HEK293 (cell line): Measurements from ENCODE around the gene CRK.
"Not testable (repeated sequence)": the region's sequence is repeated elsewhere in the genome, so short reads cannot be mapped to it uniquely, and the experiment has no call there.

Experiments used
- CTCF ChIA-PET: fragments of 350-600 bp; formaldehyde crosslinking; extraction: SDS; loops from one replicate; lab custom pipeline; 2021; ENCODE audit warnings: antibody characterized with exemption; lab: Yijun Ruan, JAX
- POLR2A ChIA-PET: fragments of 300-600 bp; formaldehyde crosslinking; extraction: SDS; loops from one replicate; lab custom pipeline; 2020; ENCODE audit warnings: antibody characterized with exemption, inconsistent platforms; lab: Yijun Ruan, JAX
- H3K27ac ChIP-seq: fragments of 200-500 bp; sonication (Bioruptor generic); 2 replicates; pipeline ENCODE4 v1.5.1; 2014; ENCODE audit warnings: low read depth, low read length, control low read depth, inconsistent platforms; ENCODE audit errors: extremely low read depth
- H3K36me3 ChIP-seq, 2 experiments: fragments of 200-500 bp in 1 of 2; sonication (Bioruptor generic) in 1 of 2; 1 replicate in 1 of 2; 2 replicates in 1 of 2; pipeline ENCODE4 v1.5.1; 2014 to 2017; ENCODE audit warnings: inconsistent platforms in 2 of 2, low read length in 2 of 2; ENCODE audit not compliant: control insufficient read depth in 2 of 2, insufficient read depth in 1 of 2
- H3K4me1 ChIP-seq: fragments of 200-500 bp; sonication (Bioruptor generic); 2 replicates; pipeline ENCODE4 v1.5.1; 2014; ENCODE audit warnings: mild to moderate bottlenecking, low read length, inconsistent platforms; ENCODE audit not compliant: control insufficient read depth, insufficient read depth
- H3K4me3 ChIP-seq: 2 replicates; pipeline ENCODE4 v1.5.1; 2011; ENCODE audit warnings: low read depth, mild to moderate bottlenecking, control low read depth, low read length, moderate library complexity
- H3K9me3 ChIP-seq: fragments of 200-500 bp; sonication (Bioruptor generic); 2 replicates; pipeline ENCODE4 v1.5.1; 2014; ENCODE audit warnings: low read depth, low read length, inconsistent platforms; ENCODE audit not compliant: control insufficient read depth, insufficient read depth
- GLI4 ChIP-seq: fragments of 450-650 bp; formaldehyde crosslinking; IDR thresholded peaks from 2 replicates; pipeline ENCODE4 v1.5.1; 2016; ENCODE audit warnings: missing biosample characterization, missing genetic modification characterization
- KLF9 ChIP-seq: fragments of 450-650 bp; formaldehyde crosslinking; IDR thresholded peaks from 2 replicates; pipeline ENCODE4 v1.5.1; 2016; ENCODE audit warnings: missing biosample characterization, missing genetic modification characterization, low read depth
- SP2 ChIP-seq: fragments of 450-650 bp; formaldehyde crosslinking; IDR thresholded peaks from 2 replicates; pipeline ENCODE4 v1.5.1; 2016; ENCODE audit warnings: missing biosample characterization, missing genetic modification characterization
- ZBTB1 ChIP-seq: fragments of 450-650 bp; formaldehyde crosslinking; IDR thresholded peaks from 2 replicates; pipeline ENCODE4 v1.5.1; 2016; ENCODE audit warnings: missing biosample characterization, missing genetic modification characterization
- ZBTB6 ChIP-seq: fragments of 450-650 bp; formaldehyde crosslinking; IDR thresholded peaks from 2 replicates; pipeline ENCODE4 v1.5.1; 2017; ENCODE audit warnings: missing biosample characterization, missing genetic modification characterization
- ZNF121 ChIP-seq: fragments of 450-650 bp; formaldehyde crosslinking; IDR thresholded peaks from 2 replicates; pipeline ENCODE4 v1.5.1; 2016; ENCODE audit warnings: missing biosample characterization, missing genetic modification characterization
- ZNF18 ChIP-seq: fragments of 450-650 bp; formaldehyde crosslinking; IDR thresholded peaks from 2 replicates; pipeline ENCODE4 v1.5.1; 2016; ENCODE audit warnings: missing biosample characterization, missing genetic modification characterization
- ZNF394 ChIP-seq: fragments of 450-650 bp; formaldehyde crosslinking; IDR thresholded peaks from 2 replicates; pipeline ENCODE4 v1.5.1; 2016; ENCODE audit warnings: missing biosample characterization, missing genetic modification characterization, mild to moderate bottlenecking, moderate library complexity, borderline replicate concordance
- ZNF48 ChIP-seq: fragments of 450-650 bp; formaldehyde crosslinking; IDR thresholded peaks from 2 replicates; pipeline ENCODE4 v1.5.1; 2016; ENCODE audit warnings: missing biosample characterization, missing genetic modification characterization
- ZNF560 ChIP-seq: fragments of 450-650 bp; formaldehyde crosslinking; IDR thresholded peaks from 2 replicates; pipeline ENCODE4 v1.5.1; 2017; ENCODE audit warnings: missing biosample characterization, missing genetic modification characterization, borderline replicate concordance
- ZNF585B ChIP-seq: fragments of 450-650 bp; formaldehyde crosslinking; IDR thresholded peaks from 2 replicates; pipeline ENCODE4 v1.5.1; 2016; ENCODE audit warnings: missing biosample characterization, missing genetic modification characterization
- ZNF610 ChIP-seq: fragments of 450-650 bp; formaldehyde crosslinking; IDR thresholded peaks from 2 replicates; pipeline ENCODE4 v1.5.1; 2016; ENCODE audit warnings: missing biosample characterization, missing genetic modification characterization, borderline replicate concordance
- TF ChIP-seq, protein P1 (sequence below): fragments of 450-650 bp; formaldehyde crosslinking; IDR thresholded peaks from 2 replicates; pipeline ENCODE4 v1.5.1; 2017; ENCODE audit warnings: missing biosample characterization, missing genetic modification characterization
- TF ChIP-seq, protein P2 (sequence below): fragments of 450-650 bp; formaldehyde crosslinking; IDR thresholded peaks from 2 replicates; pipeline ENCODE4 v1.5.1; 2017; ENCODE audit warnings: missing biosample characterization, missing genetic modification characterization

The CRK gene

GRCh38 chr17:1379208-1379929 is 76.7 kb downstream of the CRK start:
- peaks cover 22 to 23% of the 10 kb centered on the region in 2 experiments; a peak in 2 of 3 replicates for H3K36me3 ChIP-seq
- POLR2A ChIA-PET = interaction anchor here (0.7 to 2.9 kb wide), 4 partner anchors 12 to 21 kb away, joined by 3 to 12 read pairs (median 6); partner anchors contain the start of gene YWHAE
- no peaks in the 10 kb centered on the region for H3K9me3 ChIP-seq
- CTCF ChIA-PET = interaction anchor here (0.8 to 3.1 kb wide), 4 partner anchors 12 to 154 kb away, joined by 3 to 42 read pairs (median 4); no protein-coding TSS in a partner anchor
- no peak overlapping the region for H3K4me3 ChIP-seq
- peak overlapping the region; percentile 1 for H3K27ac ChIP-seq
- H3K4me1 ChIP-seq = peaks cover 73% of the 10 kb centered on the region
- TF ChIP-seq ZNF394 = peak; percentile 55; the same call in 1 of the 2 replicates
- TF ChIP-seq, protein P1, sequence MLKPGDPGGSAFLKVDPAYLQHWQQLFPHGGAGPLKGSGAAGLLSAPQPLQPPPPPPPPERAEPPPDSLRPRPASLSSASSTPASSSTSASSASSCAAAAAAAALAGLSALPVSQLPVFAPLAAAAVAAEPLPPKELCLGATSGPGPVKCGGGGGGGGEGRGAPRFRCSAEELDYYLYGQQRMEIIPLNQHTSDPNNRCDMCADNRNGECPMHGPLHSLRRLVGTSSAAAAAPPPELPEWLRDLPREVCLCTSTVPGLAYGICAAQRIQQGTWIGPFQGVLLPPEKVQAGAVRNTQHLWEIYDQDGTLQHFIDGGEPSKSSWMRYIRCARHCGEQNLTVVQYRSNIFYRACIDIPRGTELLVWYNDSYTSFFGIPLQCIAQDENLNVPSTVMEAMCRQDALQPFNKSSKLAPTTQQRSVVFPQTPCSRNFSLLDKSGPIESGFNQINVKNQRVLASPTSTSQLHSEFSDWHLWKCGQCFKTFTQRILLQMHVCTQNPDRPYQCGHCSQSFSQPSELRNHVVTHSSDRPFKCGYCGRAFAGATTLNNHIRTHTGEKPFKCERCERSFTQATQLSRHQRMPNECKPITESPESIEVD (tag by site-specific recombination) = peak; percentile 34
- no peak for TF ChIP-seq ZNF48 (tag by site-specific recombination)
- TF ChIP-seq, all 188 proteins: peak for 2

GRCh38 chr17:1378476-1378860 is 77.6 kb downstream of the CRK start:
- H3K4me3 ChIP-seq, H3K27ac ChIP-seq, H3K9me3 ChIP-seq: not testable (repeated sequence)
- POLR2A ChIA-PET = interaction anchor here (2.9 kb wide), 1 partner anchor 13 kb away, joined by 12 read pairs; no protein-coding TSS in a partner anchor
- Histone ChIP-seq H3K36me3 (peaks cover 18 to 28% of the 10 kb centered on the region in 2 experiments; a peak in 2 of 3 replicates), H3K4me1 (peaks cover 77% of the 10 kb centered on the region)
- CTCF ChIA-PET = interaction anchor here (0.6 to 3.1 kb wide), 3 partner anchors 13 to 46 kb away, joined by 3 to 42 read pairs (median 4); no protein-coding TSS in a partner anchor

DNA sequence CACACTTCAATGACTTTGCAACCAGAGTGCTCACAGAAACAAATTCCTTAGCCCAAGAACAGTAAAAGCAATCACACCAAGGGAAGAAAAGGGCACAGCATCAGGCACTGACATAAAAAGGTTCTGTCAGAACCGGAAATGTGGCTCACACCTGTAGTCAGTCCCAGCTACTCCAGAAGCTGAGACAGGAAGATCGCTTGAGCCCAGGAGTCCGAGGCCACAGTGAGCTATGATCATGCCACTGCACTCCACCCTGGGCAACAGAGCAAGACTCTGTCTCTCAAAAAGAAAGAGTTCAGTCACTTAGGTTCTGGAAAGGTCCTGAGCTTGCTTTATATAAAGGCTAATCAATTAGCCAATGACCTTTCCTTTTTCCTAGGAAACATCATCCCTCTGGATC is 78.7 kb downstream of the CRK start:
- ChIA-PET POLR2A (interaction anchor here (1.2 to 1.7 kb wide), 3 partner anchors 13 to 18 kb away, joined by 4 to 6 read pairs (median 5); no protein-coding TSS in a partner anchor), CTCF (interaction anchor here (0.6 to 2.2 kb wide), 3 partner anchors 9 to 140 kb away, joined by 5 to 29 read pairs (median 5); no protein-coding TSS in a partner anchor)
- peaks cover 77% of the 10 kb centered on the region for H3K4me1 ChIP-seq
- H3K9me3 ChIP-seq = no peaks in the 10 kb centered on the region
- peaks cover 22 to 38% of the 10 kb centered on the region in 2 experiments; a peak in 2 of 3 replicates for H3K36me3 ChIP-seq
- peak overlapping the region; percentile 54; the same call in 1 of the 2 replicates for H3K27ac ChIP-seq
- TF ChIP-seq GLI4 (no peak), ZNF18 (tag by site-specific recombination) (peak; percentile 28; the same call in 1 of the 2 replicates), ZNF394 (peak; percentile 80; the same call in 1 of the 2 replicates), ZNF585B (tag by site-specific recombination) (no peak), ZBTB6 (tag by site-specific recombination) (no peak), SP2 (no peak), ZNF560 (no peak), ZBTB1 (tag by site-specific recombination) (no peak), ZNF610 (no peak), ZNF121 (tag by site-specific recombination) (peak; percentile 87), KLF9 (tag by site-specific recombination) (no peak)
- TF ChIP-seq, protein P2, sequence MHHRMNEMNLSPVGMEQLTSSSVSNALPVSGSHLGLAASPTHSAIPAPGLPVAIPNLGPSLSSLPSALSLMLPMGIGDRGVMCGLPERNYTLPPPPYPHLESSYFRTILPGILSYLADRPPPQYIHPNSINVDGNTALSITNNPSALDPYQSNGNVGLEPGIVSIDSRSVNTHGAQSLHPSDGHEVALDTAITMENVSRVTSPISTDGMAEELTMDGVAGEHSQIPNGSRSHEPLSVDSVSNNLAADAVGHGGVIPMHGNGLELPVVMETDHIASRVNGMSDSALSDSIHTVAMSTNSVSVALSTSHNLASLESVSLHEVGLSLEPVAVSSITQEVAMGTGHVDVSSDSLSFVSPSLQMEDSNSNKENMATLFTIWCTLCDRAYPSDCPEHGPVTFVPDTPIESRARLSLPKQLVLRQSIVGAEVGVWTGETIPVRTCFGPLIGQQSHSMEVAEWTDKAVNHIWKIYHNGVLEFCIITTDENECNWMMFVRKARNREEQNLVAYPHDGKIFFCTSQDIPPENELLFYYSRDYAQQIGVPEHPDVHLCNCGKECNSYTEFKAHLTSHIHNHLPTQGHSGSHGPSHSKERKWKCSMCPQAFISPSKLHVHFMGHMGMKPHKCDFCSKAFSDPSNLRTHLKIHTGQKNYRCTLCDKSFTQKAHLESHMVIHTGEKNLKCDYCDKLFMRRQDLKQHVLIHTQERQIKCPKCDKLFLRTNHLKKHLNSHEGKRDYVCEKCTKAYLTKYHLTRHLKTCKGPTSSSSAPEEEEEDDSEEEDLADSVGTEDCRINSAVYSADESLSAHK (tag by site-specific recombination) = no peak
- H3K4me3 ChIP-seq = no peak overlapping the region
